K562 (cell line): ENCODE data around the gene ZBTB48. TPM values are rescaled to one million over a fixed set of nuclear protein-coding genes. Genes with fewer than 3 reads are reported as not detected.
"Not testable (repeated sequence)": the region's sequence is repeated elsewhere in the genome, so short reads cannot be mapped to it uniquely, and the experiment has no call there.

Source experiments
- ATAC-seq: fragments of 200-7000 bp; cut with Tn5 transposase; 3 replicates; pipeline ENCODE4 v1.9.1; 2020; ENCODE audit warnings: moderate library complexity
- BruUV-seq: library from RNA; stranded (reverse); fragments of 400-500 nt; replicated peaks from 2 replicates; lab custom pipeline; 2021; lab: Mats Ljungman, UMichigan
- CTCF ChIA-PET: fragments of 300-600 bp; formaldehyde crosslinking; extraction: SDS; loops from one replicate; lab custom pipeline; 2021; ENCODE audit warnings: low intra/inter-chr PET ratio; lab: Yijun Ruan, JAX
- POLR2A ChIA-PET: fragments of 300-600, 350-650 bp; sonication (Branson Sonifier 250); formaldehyde crosslinking; extraction: SDS; loops from one replicate; lab custom pipeline; 2021; ENCODE audit warnings: antibody characterized with exemption, inconsistent platforms; lab: Yijun Ruan, JAX
- DNase-seq, 4 experiments: peaks; one replicate each; pipeline versions ENCODE4 v3.0.0 to v3.0.0-alpha.2; 2011 to 2018; ENCODE audit warnings: low spot score in 3 of 4, mixed read lengths in 3 of 4; ENCODE audit errors: extremely low read depth in 1 of 4
- FAIRE-seq: peaks from 2 replicates; lab custom pipeline; 2011; peaks lifted over from hg19 to GRCh38; lab: Jason Lieb, UNC
- H2AFZ ChIP-seq: 2 replicates; pipeline ENCODE4 v1.6.0; 2011; ENCODE audit warnings: low read depth, low read length, control low read depth, inconsistent platforms
- H3K27ac ChIP-seq: fragments of 200-600 bp; 3 replicates; pipeline ENCODE4 v1.8.0; 2011; ENCODE audit warnings: low read depth, mild to moderate bottlenecking, control low read depth, inconsistent platforms, low read length, moderate library complexity, mixed read lengths; ENCODE audit errors: extremely low read depth
- H3K27me3 ChIP-seq, 2 experiments: fragments of 300-600 bp in 1 of 2; 2 replicates in 1 of 2; 3 replicates in 1 of 2; pipeline versions ENCODE4 v1.6.0 to v1.8.0; 2011; ENCODE audit warnings: inconsistent platforms in 2 of 2, low read length in 2 of 2, mild to moderate bottlenecking in 1 of 2, mixed read lengths in 1 of 2, moderate library complexity in 1 of 2; ENCODE audit not compliant: control insufficient read depth in 2 of 2, insufficient read depth in 2 of 2
- H3K36me3 ChIP-seq: fragments of 300-600 bp; 3 replicates; pipeline ENCODE4 v1.8.0; 2011; ENCODE audit warnings: mild to moderate bottlenecking, low read length, inconsistent platforms; ENCODE audit not compliant: control insufficient read depth, insufficient read depth
- H3K4me1 ChIP-seq, 2 experiments: fragments of 200-600 bp in 1 of 2; replicated peaks in 1 of 2; 2 replicates in 1 of 2; 3 replicates in 1 of 2; pipeline versions ENCODE4 v1.5.1 to v1.8.0; 2011; ENCODE audit warnings: inconsistent platforms in 2 of 2, low read length in 2 of 2, mild to moderate bottlenecking in 1 of 2, mixed read lengths in 1 of 2, moderate library complexity in 1 of 2; ENCODE audit not compliant: control insufficient read depth in 2 of 2, insufficient read depth in 2 of 2
- H3K4me2 ChIP-seq: 2 replicates; pipeline ENCODE4 v1.6.1; 2011; ENCODE audit warnings: low read length, control low read depth, inconsistent platforms, mixed read lengths; ENCODE audit not compliant: insufficient read depth
- H3K4me3 ChIP-seq: fragments of 200-600 bp; sonication (generic), shearing (Covaris generic); 2 replicates; pipeline ENCODE4 v1.5.1; 2016; ENCODE audit warnings: control low read depth, inconsistent platforms
- H3K79me2 ChIP-seq: fragments of 200-600 bp; 3 replicates; pipeline ENCODE4 v1.8.0; 2011; ENCODE audit warnings: low read length, inconsistent platforms; ENCODE audit not compliant: control insufficient read depth, insufficient read depth
- H3K9ac ChIP-seq, 2 experiments: 2 replicates each; pipeline versions ENCODE4 v1.6.0 to v1.6.1; 2011; ENCODE audit warnings: low read depth in 2 of 2, low read length in 2 of 2, control low read depth in 1 of 2, inconsistent platforms in 1 of 2, mild to moderate bottlenecking in 1 of 2, mixed read lengths in 1 of 2; ENCODE audit not compliant: insufficient read depth in 1 of 2
- H3K9me1 ChIP-seq: one replicate; pipeline ENCODE4 v1.6.0; 2011; ENCODE audit warnings: inconsistent platforms, mild to moderate bottlenecking, low read length, moderate library complexity; ENCODE audit not compliant: control insufficient read depth, insufficient read depth
- H3K9me3 ChIP-seq: replicated peaks from 2 replicates; pipeline ENCODE4 v1.5.1; 2011; ENCODE audit warnings: low read depth, low read length, inconsistent platforms; ENCODE audit not compliant: control insufficient read depth, insufficient read depth
- H4K20me1 ChIP-seq: replicated peaks from 2 replicates; pipeline ENCODE4 v1.6.1; 2011; ENCODE audit warnings: low read length, inconsistent platforms, mixed read lengths; ENCODE audit not compliant: control insufficient read depth, insufficient read depth
- AFF4 ChIP-seq: sonication (generic); formaldehyde crosslinking; IDR thresholded peaks from 2 replicates; pipeline ENCODE4 v1.8.0; 2023; ENCODE audit warnings: mild to moderate bottlenecking, missing genetic modification reagents
- ARID2 ChIP-seq: fragments of 450-650 bp; IDR thresholded peaks from 2 replicates; pipeline ENCODE4 v1.6.1; 2017; ENCODE audit warnings: antibody characterized with exemption, mild to moderate bottlenecking
- RBM25 ChIP-seq: fragments of 200-400 bp; formaldehyde crosslinking; IDR thresholded peaks from 2 replicates; pipeline ENCODE4 v1.6.1; 2018; ENCODE audit warnings: low read length, low read depth, moderate library complexity; ENCODE audit not compliant: severe bottlenecking
- ZBTB43 ChIP-seq: sonication (generic); formaldehyde crosslinking; IDR thresholded peaks from 2 replicates; pipeline ENCODE4 v1.8.0; 2023; ENCODE audit warnings: mild to moderate bottlenecking, missing genetic modification reagents
- ZKSCAN3 ChIP-seq: fragments of 250-450 bp; sonication (Bioruptor Pico); IDR thresholded peaks from 2 replicates; pipeline ENCODE4 v1.4.0; 2020
- WGBS: fragments of 100-300 bp; shearing (Covaris generic); methylation state at CpG from one replicate; pipeline ENCODE4 v1.1.6; 2016; ENCODE audit warnings: low coverage, mixed read lengths; ENCODE audit not compliant: insufficient coverage; ENCODE audit errors: missing lambda C conversion rate; 5-methylcytosine and 5-hydroxymethylcytosine counted together
- in situ Hi-C: fragments of 300-500 bp; cut with MboI; formaldehyde crosslinking; loops from 4 replicates; pipeline ENCODE4 v1.15.0; 2018; ENCODE audit warnings: inconsistent platforms, mixed read lengths
- intact Hi-C: fragments of 100-400 bp; cut with micrococcal nuclease; formaldehyde crosslinking; loops from 2 replicates; pipeline ENCODE4 v1.14.2; 2022
- polyA plus RNA-seq, 8 experiments: library from polyadenylated mRNA; depleted of rRNA in 4 of 8; stranded (reverse) in 5 of 8; unstranded in 3 of 8; fragments of >200 nt; fragmentation: Nextera tagmentation in 2 of 8; fragmentation: Illumina TruSeq in 1 of 8; extraction: Ambion mirVana in 2 of 8; extraction: Trizol in 1 of 8; gene quantifications; 2 replicates each; pipeline versions ENCODE4 v1.2.1 to v1.2.3, GENCODE V29; 2011 to 2014; ENCODE audit warnings: inconsistent platforms in 1 of 8, missing spikeins in 1 of 8
- total RNA-seq, 7 experiments: library from RNA; depleted of rRNA in 6 of 7; stranded (reverse); fragments of >200 nt in 6 of 7; fragmentation: Illumina TruSeq in 2 of 7; extraction: Trizol in 2 of 7; gene quantifications; 2 replicates each; pipeline versions ENCODE4 v1.2.1 to v1.2.3, GENCODE V29; 2011 to 2021; ENCODE audit warnings: low replicate concordance in 1 of 7
- TF ChIP-seq, protein P1 (sequence below): fragments of 450-650 bp; conservative IDR thresholded peaks from 2 replicates; pipeline ENCODE4 v1.6.1; 2016; ENCODE audit warnings: missing genetic modification characterization, low read depth, mild to moderate bottlenecking, missing compliant biosample characterization, moderate library complexity

The ZBTB48 gene
- total and polyA plus RNA-seq, 9 of the 15 experiments (the other 6 are each of a cell fraction or from before 2014, with no cell fraction given): 1.9 to 66.9 (median 29.5) TPM

- H3K4me3 ChIP-seq, H3K27me3 ChIP-seq, BruUV-seq, CTCF ChIA-PET, H3K79me2 ChIP-seq, H3K9me1 ChIP-seq, FAIRE-seq, H3K9me3 ChIP-seq, intact Hi-C loops, H2AFZ ChIP-seq, H3K4me2 ChIP-seq, H4K20me1 ChIP-seq, DNase-seq, ATAC-seq, H3K9ac ChIP-seq, H3K36me3 ChIP-seq, H3K27ac ChIP-seq: not testable (repeated sequence)
- POLR2A ChIA-PET: interaction anchor here (0.6 to 1.7 kb wide), 3 partner anchors 17 to 52 kb away, joined by 3 read pairs; no protein-coding TSS in a partner anchor
- WGBS: 61% methylated on average over 11 of the region's 11 CpGs
- in situ Hi-C loops: loop anchor here (5.0 kb wide), 1 partner anchor 167 kb away; the partner anchor contains the start of gene ACOT7
- H3K4me1 ChIP-seq: peaks cover 11 to 19% of the 10 kb centered on the region in 2 experiments; a peak in 4 of 5 replicates
These were observed 20.6 kb upstream of the ZBTB48 start for GRCh38 chr1:6559161-6559560.

GRCh38 chr1:6560267-6560666 lies 19.5 kb upstream of the ZBTB48 start:
- Histone ChIP-seq H3K36me3 (no peaks in the 10 kb centered on the region), H3K9me1 (no peaks in the 10 kb centered on the region), H3K4me1 (peaks cover 3 to 12% of the 10 kb centered on the region in 2 experiments; a peak in 4 of 5 replicates), H3K79me2 (no peaks in the 10 kb centered on the region), H2AFZ (no peak overlapping the region), H4K20me1 (no peaks in the 10 kb centered on the region), H3K27me3 (peaks cover 7 to 12% of the 10 kb centered on the region in 2 experiments; a peak in 4 of 5 replicates), H3K27ac (no peak overlapping the region), H3K4me2 (no peak overlapping the region), H3K4me3 (no peak overlapping the region), H3K9me3 (no peaks in the 10 kb centered on the region; the same call in 1 of the 2 replicates), H3K9ac (no peak overlapping the region)
- ChIA-PET POLR2A (interaction anchor here (1.2 kb wide), 1 partner anchor 38 kb away, joined by 3 read pairs; no protein-coding TSS in a partner anchor), CTCF (no interaction called here)
- DNase-seq (no peak), ATAC-seq (no peak), FAIRE-seq (no peak)
- in situ Hi-C loops (no loop called here), intact Hi-C loops (no loop called here)
- BruUV-seq: no TSS peak
- 64% methylated on average over 9 of the region's 9 CpGs for WGBS
- TF ChIP-seq ZKSCAN3 (CRISPR knock-in tag) (no peak), AFF4 (no peak), ARID2 (no peak), RBM25 (no peak), ZBTB43 (no peak)
- TF ChIP-seq, protein P1, sequence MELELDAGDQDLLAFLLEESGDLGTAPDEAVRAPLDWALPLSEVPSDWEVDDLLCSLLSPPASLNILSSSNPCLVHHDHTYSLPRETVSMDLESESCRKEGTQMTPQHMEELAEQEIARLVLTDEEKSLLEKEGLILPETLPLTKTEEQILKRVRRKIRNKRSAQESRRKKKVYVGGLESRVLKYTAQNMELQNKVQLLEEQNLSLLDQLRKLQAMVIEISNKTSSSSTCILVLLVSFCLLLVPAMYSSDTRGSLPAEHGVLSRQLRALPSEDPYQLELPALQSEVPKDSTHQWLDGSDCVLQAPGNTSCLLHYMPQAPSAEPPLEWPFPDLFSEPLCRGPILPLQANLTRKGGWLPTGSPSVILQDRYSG: no peak
